ES-I3 (cell line): ENCODE measurements around the gene KIAA0930.

Source experiments
- H3K36me3 ChIP-seq: 2 replicates; pipeline ENCODE4 v1.6.1; 2013; ENCODE audit warnings: mild to moderate bottlenecking, low read length, control low read depth, moderate library complexity; ENCODE audit not compliant: insufficient read depth
- H3K4me1 ChIP-seq: 2 replicates; pipeline ENCODE4 v1.6.1; 2013; ENCODE audit warnings: mild to moderate bottlenecking, control low read depth, low read length; ENCODE audit not compliant: insufficient read depth
- H3K9ac ChIP-seq: 2 replicates; pipeline ENCODE4 v1.6.1; 2013; ENCODE audit warnings: low read depth, mild to moderate bottlenecking, low read length, moderate library complexity
- H3K9me3 ChIP-seq: 2 replicates; pipeline ENCODE4 v1.6.1; 2013; ENCODE audit warnings: mild to moderate bottlenecking, low read length, moderate library complexity; ENCODE audit not compliant: control insufficient read depth, insufficient read depth

KIAA0930 gene

DNA sequence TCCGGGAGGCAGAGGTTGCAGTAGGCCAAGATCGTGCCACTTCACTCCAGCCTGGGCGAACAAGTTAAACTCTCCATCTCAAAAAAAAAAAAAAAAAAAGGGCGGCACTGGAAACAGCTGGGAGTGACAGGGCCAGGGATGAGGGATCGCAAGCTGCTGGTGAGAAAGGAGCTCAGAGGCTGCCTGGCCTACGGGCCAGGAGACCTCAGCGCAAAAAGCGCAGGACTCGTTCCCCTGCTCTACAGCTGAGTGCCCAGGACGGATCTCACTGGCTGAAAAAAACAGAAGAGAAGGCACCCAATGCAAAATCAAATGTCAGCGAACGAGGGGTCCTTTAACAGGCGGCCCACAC is 77.6 kb downstream of the KIAA0930 start:
- peaks cover 15% of the 10 kb centered on the region; the same call in 1 of the 2 replicates for H3K36me3 ChIP-seq
- H3K4me1 ChIP-seq = peaks cover 27% of the 10 kb centered on the region

DNA sequence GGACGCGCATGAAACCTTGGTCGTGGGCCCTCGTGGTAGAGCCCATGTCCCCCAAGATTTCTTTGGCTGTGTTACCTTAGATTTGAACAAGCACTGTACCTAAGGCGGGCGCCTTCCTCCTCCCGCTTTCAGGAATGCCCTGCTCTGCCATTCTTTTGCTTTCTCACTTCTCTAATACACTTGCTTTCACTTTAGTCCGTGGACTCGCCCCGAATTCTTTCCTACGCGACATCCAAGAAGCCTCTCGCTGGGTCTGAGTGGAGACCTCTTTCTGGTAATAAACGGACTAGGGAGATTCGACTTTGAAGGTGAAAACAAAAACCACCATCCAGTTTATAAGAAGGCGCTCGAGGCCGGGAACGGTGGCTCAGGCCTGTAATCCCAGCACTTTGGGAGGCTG is 78.2 kb downstream of the KIAA0930 start:
- Histone ChIP-seq H3K36me3 (peaks cover 15% of the 10 kb centered on the region; the same call in 1 of the 2 replicates), H3K9me3 (no peaks in the 10 kb centered on the region), H3K9ac (peak overlapping the region; percentile 92), H3K4me1 (peaks cover 27% of the 10 kb centered on the region)

More for the DNA sequence above, 77.6 kb downstream of the KIAA0930 start:
- peak overlapping the region; percentile 92 for H3K9ac ChIP-seq
- H3K9me3 ChIP-seq = no peaks in the 10 kb centered on the region

DNA sequence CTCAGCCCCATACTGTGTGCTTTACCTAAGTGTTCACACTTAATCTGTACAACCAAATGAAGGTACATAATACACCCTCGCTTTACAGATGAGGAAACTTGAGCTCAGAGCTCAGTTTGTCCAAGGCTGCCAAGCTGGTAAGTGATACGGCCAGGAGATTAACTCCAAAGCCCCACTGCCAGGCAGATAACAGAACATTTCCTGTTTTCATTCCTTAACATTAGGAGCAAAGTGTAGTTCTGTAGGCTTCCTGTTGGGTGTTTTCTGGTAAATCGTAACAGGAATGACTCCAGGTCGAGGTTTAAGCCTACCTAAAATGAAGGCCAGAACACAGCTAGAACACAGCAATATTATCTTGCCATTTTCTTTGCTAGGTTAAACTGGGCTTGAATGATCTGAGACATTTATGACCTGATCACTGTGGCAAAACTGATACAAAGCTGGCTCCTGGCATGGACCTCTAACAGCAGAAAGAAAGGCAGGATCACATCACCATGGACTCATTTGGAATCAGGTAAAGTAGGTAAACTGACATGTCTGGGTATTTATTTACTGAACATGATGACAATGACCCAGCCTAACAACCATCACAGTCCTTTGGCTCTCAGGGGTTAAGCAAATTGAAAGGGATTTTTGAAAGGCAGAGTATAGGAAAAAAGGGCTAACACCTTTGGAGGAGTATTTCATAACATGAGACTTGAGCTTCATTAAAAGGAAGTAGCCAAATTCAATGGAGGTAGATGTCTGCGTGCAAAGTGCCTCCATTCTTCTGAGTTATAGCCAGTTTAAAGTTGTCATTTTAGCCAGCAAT is 80.8 kb downstream of the KIAA0930 start:
- Histone ChIP-seq H3K36me3 (peaks cover 12% of the 10 kb centered on the region), H3K9ac (no peak overlapping the region), H3K4me1 (peaks cover 21% of the 10 kb centered on the region), H3K9me3 (no peaks in the 10 kb centered on the region)

DNA sequence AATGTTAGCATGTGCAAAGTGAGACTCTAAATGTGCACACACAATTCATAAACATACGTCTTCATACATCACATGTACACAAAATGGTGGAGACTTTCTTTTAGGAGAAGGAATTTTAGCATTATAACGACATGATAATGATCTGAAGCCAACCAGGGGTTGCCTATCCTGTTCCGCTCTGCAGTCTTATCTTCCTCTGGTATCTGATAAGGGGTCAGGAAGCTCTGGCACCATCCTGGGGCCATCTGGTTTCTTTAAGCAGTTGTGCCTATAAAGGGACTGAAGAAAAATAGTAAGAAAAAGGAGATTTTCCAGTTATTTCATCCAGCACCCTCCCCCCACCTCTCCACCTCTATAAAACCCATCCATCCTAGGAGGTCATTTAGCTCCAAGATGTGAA is 82.8 kb downstream of the KIAA0930 start:
- H3K4me1 ChIP-seq = peaks cover 21% of the 10 kb centered on the region

DNA sequence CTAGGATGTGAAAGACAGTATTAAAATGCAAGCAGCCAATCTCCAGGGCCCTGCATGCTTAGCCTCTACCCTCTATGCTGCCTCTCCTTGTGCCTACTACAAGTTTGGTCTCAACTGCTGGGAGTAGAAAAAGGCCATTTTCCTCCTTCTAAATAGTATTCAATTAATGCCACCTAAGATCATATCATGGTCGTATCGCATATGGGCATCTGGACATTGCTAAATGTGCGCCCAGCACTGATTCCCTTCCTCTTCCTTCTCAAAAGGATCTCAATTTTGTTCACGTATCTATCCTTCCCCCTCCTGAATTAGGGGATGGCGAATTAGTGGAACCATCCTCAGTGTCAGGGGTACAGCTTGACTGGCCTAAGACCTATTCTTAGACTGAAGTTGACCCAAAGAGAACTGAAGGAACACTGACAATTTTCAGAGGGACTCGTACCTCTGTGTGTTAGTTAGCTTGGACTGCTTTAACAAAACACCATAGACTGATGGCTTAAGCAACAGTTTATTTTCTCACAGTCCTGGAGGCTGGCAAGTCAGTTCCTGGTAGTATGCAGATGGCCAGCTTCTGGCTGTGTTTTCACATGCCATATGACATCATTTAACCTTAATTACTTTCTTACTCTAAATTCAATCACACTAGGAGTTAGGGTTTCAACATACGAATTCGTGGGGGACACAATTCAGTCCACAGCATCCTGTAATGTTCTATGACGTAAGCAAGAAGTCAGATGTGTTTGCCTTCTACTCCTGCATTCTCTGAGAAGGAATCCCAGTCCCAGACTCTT is 85.4 kb downstream of the KIAA0930 start:
- Histone ChIP-seq H3K9ac (no peak overlapping the region), H3K36me3 (peaks cover 22% of the 10 kb centered on the region), H3K9me3 (no peaks in the 10 kb centered on the region), H3K4me1 (peaks cover 11% of the 10 kb centered on the region)

More for the DNA sequence above, 82.8 kb downstream of the KIAA0930 start:
- peaks cover 15% of the 10 kb centered on the region for H3K36me3 ChIP-seq
- H3K9ac ChIP-seq = no peak overlapping the region
- H3K9me3 ChIP-seq = no peaks in the 10 kb centered on the region

DNA sequence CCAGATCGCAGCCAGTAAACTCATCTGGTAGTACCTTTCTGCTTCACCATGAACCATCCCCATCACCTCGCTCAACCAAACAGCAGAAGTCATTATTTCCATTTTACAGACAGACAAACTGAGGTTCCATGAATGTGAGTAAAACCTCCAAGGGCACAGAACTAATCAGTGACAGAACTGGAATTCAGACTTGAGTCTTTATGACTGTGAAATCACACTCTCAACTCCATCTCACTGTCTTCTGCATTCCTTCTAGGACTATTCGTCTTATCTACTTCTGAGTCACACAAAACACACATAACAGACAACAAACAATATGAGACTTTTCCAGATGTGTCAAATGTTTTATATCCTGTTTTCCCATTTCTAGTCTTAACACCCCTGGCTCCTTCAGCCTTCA is 86.3 kb downstream of the KIAA0930 start:
- Histone ChIP-seq H3K9me3 (no peaks in the 10 kb centered on the region), H3K4me1 (0 out of 2 replicates have a peak, but pooled peaks cover 2% of the 10 kb centered on the region), H3K36me3 (peaks cover 25% of the 10 kb centered on the region), H3K9ac (no peak overlapping the region)

DNA sequence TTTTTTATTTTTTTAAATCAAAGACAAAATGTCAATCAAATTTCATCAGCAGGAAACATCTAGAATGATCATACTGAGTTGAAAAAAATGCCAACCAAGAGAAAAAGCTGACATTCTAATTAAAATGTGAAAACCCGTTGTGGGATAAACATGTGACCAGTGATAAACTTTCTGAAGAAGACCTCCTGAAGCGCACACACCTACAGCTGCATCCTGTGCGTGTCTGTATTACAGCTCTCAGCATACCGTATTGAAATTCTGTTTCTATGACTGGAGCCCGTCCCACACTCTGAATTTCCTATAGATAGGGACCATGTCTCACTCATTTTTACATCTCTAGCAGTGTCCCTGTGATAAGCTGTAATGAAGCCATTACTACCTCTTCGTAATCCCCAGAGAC is 89.2 kb downstream of the KIAA0930 start:
- no peaks in the 10 kb centered on the region for H3K4me1 ChIP-seq
- H3K9ac ChIP-seq = no peak overlapping the region
- peaks cover 13% of the 10 kb centered on the region for H3K36me3 ChIP-seq
- no peaks in the 10 kb centered on the region for H3K9me3 ChIP-seq

DNA sequence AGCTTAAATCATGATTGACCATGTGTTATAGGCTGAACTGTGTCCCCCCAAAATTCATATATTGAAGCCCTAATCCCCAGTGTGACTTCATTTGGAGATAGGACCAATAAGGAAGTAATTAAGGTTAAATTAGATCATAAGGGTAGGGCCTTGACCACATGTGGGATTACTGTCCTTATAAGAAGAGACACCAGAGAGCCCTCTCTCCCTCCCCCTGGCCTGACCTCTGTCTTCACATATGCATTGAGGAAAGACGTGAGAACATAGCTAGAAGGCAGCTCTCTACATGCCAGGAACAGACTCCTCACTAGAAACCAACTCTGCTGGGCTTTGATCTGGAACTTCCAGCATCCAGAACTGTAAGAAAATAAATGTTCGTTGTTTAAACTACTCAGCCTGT is 90.6 kb downstream of the KIAA0930 start:
- H3K9me3 ChIP-seq = no peaks in the 10 kb centered on the region
- peaks cover 16% of the 10 kb centered on the region for H3K36me3 ChIP-seq
- H3K9ac ChIP-seq = no peak overlapping the region
- no peaks in the 10 kb centered on the region for H3K4me1 ChIP-seq

DNA sequence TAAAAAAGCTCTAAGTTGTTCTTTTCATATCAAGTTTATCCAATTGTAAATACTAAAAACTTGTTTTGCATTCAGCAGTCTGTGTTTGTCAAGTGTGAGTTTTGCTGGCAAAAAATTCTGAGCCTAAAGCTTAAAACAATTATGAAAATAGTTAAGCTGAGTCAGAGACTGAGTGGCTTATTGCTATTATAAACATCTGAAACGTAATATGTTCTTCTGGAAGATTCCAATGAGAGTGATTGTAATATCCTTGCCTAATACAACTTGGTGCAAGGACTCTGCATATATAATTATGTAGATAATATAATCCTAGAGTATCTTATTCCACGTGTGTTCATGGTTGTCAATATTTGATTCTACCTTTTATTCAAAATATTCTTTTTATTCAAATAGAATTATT is 91.0 kb downstream of the KIAA0930 start:
- Histone ChIP-seq H3K4me1 (no peaks in the 10 kb centered on the region), H3K36me3 (peaks cover 21% of the 10 kb centered on the region), H3K9ac (no peak overlapping the region), H3K9me3 (no peaks in the 10 kb centered on the region; the same call in 1 of the 2 replicates)

DNA sequence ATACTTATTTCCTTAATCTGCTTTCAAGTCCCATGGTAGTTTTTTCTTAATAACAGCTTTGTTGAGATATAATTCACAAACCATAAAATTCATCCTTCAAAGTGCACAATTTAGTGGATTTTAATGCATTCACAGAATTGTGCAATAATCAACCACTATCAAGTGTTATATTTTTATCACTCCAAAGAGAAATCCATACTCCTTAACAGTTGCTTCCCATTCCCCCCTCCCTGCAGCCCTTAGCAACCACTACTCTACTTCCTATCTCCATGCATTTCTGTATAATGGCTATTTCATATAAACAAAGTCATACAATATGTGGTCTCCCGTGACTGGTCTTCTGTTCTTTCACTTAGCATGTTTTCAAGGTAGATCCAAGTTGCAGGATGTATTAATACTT is 95.8 kb downstream of the KIAA0930 start:
- Histone ChIP-seq H3K9ac (no peak overlapping the region), H3K36me3 (peaks cover 10% of the 10 kb centered on the region), H3K4me1 (no peaks in the 10 kb centered on the region), H3K9me3 (no peaks in the 10 kb centered on the region; the same call in none of the 2 replicates)

DNA sequence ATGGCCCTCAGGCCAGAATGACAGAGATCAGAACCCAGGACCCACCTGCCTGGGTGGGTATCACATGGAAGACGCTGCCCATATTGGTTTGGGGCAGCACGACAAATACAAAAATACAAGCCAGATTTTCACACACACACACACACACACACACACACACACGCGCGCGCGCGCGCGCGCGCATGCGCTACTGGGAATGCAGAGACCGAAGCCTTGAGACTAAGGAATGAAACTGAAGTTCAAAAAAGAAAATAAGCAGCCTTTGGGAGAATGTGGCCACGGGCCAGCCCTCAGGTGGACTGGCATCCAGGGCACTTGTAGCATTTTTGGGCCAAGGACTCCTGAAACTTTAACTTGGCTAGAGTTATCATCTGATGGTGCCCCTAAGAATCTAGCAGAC is 98.3 kb downstream of the KIAA0930 start:
- no peaks in the 10 kb centered on the region; the same call in none of the 2 replicates for H3K9me3 ChIP-seq
- H3K9ac ChIP-seq = no peak overlapping the region
- H3K36me3 ChIP-seq = peaks cover 10% of the 10 kb centered on the region; the same call in 1 of the 2 replicates
- no peaks in the 10 kb centered on the region for H3K4me1 ChIP-seq
